ENCODE data around the gene PLEKHA7. TPM values are rescaled to one million over a fixed set of nuclear protein-coding genes. Genes with fewer than 3 reads are reported as not detected.
A peak's percentile ranks its signal among the peaks of the same experiment; 100 is the strongest.

The PLEKHA7 gene
- total RNA-seq, 1 experiment from 2014 or later = 7.2 TPM

- H3K36me3 ChIP-seq (ENCODE audit: control insufficient read depth in 1 of 2, insufficient read depth in 2 of 2, low read length in 2 of 2) = no peaks in the 10 kb centered on the region
- ChIA-PET RAD21 (ENCODE audit: low non-redundant PET in 1 of 2, low total read pairs in 2 of 2, uncharacterized antibody in 2 of 2, unreplicated experiment in 2 of 2) (interaction anchor here in 1 of 2 experiments (0.6 kb wide), 1 partner anchor 153 kb away, joined by 5 read pairs; the partner anchor contains the start of gene RPS13), POLR2A (interaction anchor here (0.6 to 1.2 kb wide), 2 partner anchors 153 to 171 kb away, joined by 4 to 5 read pairs; partner anchors contain the start of gene RPS13), CTCF (interaction anchor here (1.6 kb wide), 1 partner anchor 9 kb away, joined by 3 read pairs; no protein-coding TSS in a partner anchor)
- no peaks in the 10 kb centered on the region for H3K27me3 ChIP-seq (ENCODE audit: insufficient read depth, low read length)
- peak overlapping the region; percentile 40 for H3K27ac ChIP-seq (ENCODE audit: low read depth, low read length)
- H4K20me1 ChIP-seq (ENCODE audit: insufficient read depth) = no peaks in the 10 kb centered on the region
- TF ChIP-seq EGR1 (IDR thresholded peaks at IDR 0.05; ENCODE audit: low read depth) (peak; percentile 62; the same call in 1 of the 2 replicates), SRF (IDR thresholded peaks at IDR 0.05; ENCODE audit: low read depth) (no peak), ZFX (IDR thresholded peaks at IDR 0.05) (no peak), SIN3A (IDR thresholded peaks at IDR 0.05; ENCODE audit: low read depth) (peak; percentile 81), RAD21 (IDR thresholded peaks at IDR 0.05; ENCODE audit: low read depth) (no peak), MAX (IDR thresholded peaks at IDR 0.05) (peak; percentile 52; the same call in 1 of the 2 replicates), FOSL1 (IDR thresholded peaks at IDR 0.05; ENCODE audit: low read depth) (peak; percentile 36; the same call in 1 of the 2 replicates), YY1 (IDR thresholded peaks at IDR 0.05; ENCODE audit: extremely low read depth, insufficient replicate concordance, low read depth, low read length) (peak; percentile 20), POLR2AphosphoS5 (IDR thresholded peaks at IDR 0.05; ENCODE audit: low read depth, low read length) (peak; percentile 51; the same call in 1 of the 2 replicates), CEBPB (IDR thresholded peaks at IDR 0.05; ENCODE audit: low read depth) (peak; percentile 50; the same call in 1 of the 2 replicates), JUND (IDR thresholded peaks at IDR 0.05) (peak; percentile 55), SP1 (IDR thresholded peaks at IDR 0.05; ENCODE audit: low read depth) (peak; percentile 73), TCF7L2 (IDR thresholded peaks at IDR 0.05; ENCODE audit: borderline replicate concordance, extremely low read depth, insufficient read depth, insufficient read length) (peak; percentile 70)
- TF ChIP-seq, protein P1, sequence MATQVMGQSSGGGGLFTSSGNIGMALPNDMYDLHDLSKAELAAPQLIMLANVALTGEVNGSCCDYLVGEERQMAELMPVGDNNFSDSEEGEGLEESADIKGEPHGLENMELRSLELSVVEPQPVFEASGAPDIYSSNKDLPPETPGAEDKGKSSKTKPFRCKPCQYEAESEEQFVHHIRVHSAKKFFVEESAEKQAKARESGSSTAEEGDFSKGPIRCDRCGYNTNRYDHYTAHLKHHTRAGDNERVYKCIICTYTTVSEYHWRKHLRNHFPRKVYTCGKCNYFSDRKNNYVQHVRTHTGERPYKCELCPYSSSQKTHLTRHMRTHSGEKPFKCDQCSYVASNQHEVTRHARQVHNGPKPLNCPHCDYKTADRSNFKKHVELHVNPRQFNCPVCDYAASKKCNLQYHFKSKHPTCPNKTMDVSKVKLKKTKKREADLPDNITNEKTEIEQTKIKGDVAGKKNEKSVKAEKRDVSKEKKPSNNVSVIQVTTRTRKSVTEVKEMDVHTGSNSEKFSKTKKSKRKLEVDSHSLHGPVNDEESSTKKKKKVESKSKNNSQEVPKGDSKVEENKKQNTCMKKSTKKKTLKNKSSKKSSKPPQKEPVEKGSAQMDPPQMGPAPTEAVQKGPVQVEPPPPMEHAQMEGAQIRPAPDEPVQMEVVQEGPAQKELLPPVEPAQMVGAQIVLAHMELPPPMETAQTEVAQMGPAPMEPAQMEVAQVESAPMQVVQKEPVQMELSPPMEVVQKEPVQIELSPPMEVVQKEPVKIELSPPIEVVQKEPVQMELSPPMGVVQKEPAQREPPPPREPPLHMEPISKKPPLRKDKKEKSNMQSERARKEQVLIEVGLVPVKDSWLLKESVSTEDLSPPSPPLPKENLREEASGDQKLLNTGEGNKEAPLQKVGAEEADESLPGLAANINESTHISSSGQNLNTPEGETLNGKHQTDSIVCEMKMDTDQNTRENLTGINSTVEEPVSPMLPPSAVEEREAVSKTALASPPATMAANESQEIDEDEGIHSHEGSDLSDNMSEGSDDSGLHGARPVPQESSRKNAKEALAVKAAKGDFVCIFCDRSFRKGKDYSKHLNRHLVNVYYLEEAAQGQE (IDR thresholded peaks at IDR 0.05; ENCODE audit: low read depth) = no peak
- TF ChIP-seq, protein P2, sequence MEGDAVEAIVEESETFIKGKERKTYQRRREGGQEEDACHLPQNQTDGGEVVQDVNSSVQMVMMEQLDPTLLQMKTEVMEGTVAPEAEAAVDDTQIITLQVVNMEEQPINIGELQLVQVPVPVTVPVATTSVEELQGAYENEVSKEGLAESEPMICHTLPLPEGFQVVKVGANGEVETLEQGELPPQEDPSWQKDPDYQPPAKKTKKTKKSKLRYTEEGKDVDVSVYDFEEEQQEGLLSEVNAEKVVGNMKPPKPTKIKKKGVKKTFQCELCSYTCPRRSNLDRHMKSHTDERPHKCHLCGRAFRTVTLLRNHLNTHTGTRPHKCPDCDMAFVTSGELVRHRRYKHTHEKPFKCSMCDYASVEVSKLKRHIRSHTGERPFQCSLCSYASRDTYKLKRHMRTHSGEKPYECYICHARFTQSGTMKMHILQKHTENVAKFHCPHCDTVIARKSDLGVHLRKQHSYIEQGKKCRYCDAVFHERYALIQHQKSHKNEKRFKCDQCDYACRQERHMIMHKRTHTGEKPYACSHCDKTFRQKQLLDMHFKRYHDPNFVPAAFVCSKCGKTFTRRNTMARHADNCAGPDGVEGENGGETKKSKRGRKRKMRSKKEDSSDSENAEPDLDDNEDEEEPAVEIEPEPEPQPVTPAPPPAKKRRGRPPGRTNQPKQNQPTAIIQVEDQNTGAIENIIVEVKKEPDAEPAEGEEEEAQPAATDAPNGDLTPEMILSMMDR (IDR thresholded peaks at IDR 0.05 in 2 of 3, conservative IDR thresholded peaks at IDR 0.05 in 1 of 3; ENCODE audit: borderline replicate concordance in 1 of 3, insufficient read depth in 1 of 3, low read depth in 2 of 3, low read length in 2 of 3) = no peak
- H3K9me3 ChIP-seq (ENCODE audit: control insufficient read depth in 1 of 2, insufficient read depth in 1 of 2, low read depth in 1 of 2, low read length in 2 of 2) = no peaks in the 10 kb centered on the region
- H2AFZ ChIP-seq (ENCODE audit: low read depth, low read length, poor library complexity, severe bottlenecking) = no peak overlapping the region
- H3K4me3 ChIP-seq (replicated peaks in 1 of 2; ENCODE audit: low read depth in 1 of 2, low read length in 2 of 2) = peak overlapping the region; percentile 51 to 68
- H3K9ac ChIP-seq (ENCODE audit: low read length) = peak overlapping the region; percentile 61
- H3K4me2 ChIP-seq (ENCODE audit: low read length) = peak overlapping the region; percentile 98
- H3K79me2 ChIP-seq (ENCODE audit: insufficient read depth, low read length) = no peaks in the 10 kb centered on the region
- H3K4me1 ChIP-seq (ENCODE audit: control insufficient read depth in 1 of 2, insufficient read depth in 2 of 2, low read length in 2 of 2) = peaks cover 27 to 48% of the 10 kb centered on the region in 2 experiments
- H3K9me2 ChIP-seq (ENCODE audit: insufficient read depth) = no peaks in the 10 kb centered on the region
- intact Hi-C loops (cut with micrococcal nuclease) = no loop called here
- ATAC-seq (peak; percentile 89), DNase-seq (ENCODE audit: low read depth, low spot score) (peak; percentile 78)
- BruUV-seq (replicated peaks) = no TSS peak
These were observed 89.2 kb downstream of the PLEKHA7 start for GRCh38 chr11:16924826-16925560.
